GM21786 (cell line): ENCODE results near the gene FKBP5.
"Not testable (repeated sequence)": the region's sequence is repeated elsewhere in the genome, so short reads cannot be mapped to it uniquely, and the experiment has no call there.

Experiments used
- ATAC-seq: cut with Tn5 transposase; IDR thresholded peaks from one replicate; pipeline ENCODE4 v1.9.1; 2021; ENCODE audit not compliant: unreplicated experiment

The FKBP5 gene

GRCh38 chr6:35589904-35590303, 98.8 kb downstream of the FKBP5 start:
- no peak for ATAC-seq

- no peak for ATAC-seq
These were observed 99.4 kb downstream of the FKBP5 start for GRCh38 chr6:35589201-35589739.

GRCh38 chr6:35587167-35587566, 101.5 kb downstream of the FKBP5 start:
- no peak for ATAC-seq

GRCh38 chr6:35586542-35586941, 102.2 kb downstream of the FKBP5 start:
- ATAC-seq = no peak

- ATAC-seq = no peak
These were observed 103.1 kb downstream of the FKBP5 start for GRCh38 chr6:35585658-35586057.

- no peak for ATAC-seq
These were observed 104.6 kb downstream of the FKBP5 start for GRCh38 chr6:35583893-35584688.

- ATAC-seq = no peak
These were observed 106.4 kb downstream of the FKBP5 start for GRCh38 chr6:35582315-35582714.

GRCh38 chr6:35581633-35582032, 107.1 kb downstream of the FKBP5 start:
- ATAC-seq = no peak

GRCh38 chr6:35580836-35581235, 107.9 kb downstream of the FKBP5 start:
- no peak for ATAC-seq

GRCh38 chr6:35576682-35577081, 112.0 kb downstream of the FKBP5 start:
- no peak for ATAC-seq

GRCh38 chr6:35573495-35574110, 115.1 kb downstream of the FKBP5 start:
- no peak for ATAC-seq

- ATAC-seq = not testable (repeated sequence)
These were observed 117.8 kb downstream of the FKBP5 start for GRCh38 chr6:35570885-35571330.

GRCh38 chr6:35569011-35569461, 119.7 kb downstream of the FKBP5 start:
- no peak for ATAC-seq

GRCh38 chr6:35566794-35567193, 121.9 kb downstream of the FKBP5 start:
- ATAC-seq = no peak

- no peak for ATAC-seq
These were observed 124.0 kb downstream of the FKBP5 start for GRCh38 chr6:35564733-35565132.

- ATAC-seq = no peak
These were observed 126.7 kb downstream of the FKBP5 start for GRCh38 chr6:35562060-35562459.

- ATAC-seq = no peak
These were observed 127.6 kb downstream of the FKBP5 start for GRCh38 chr6:35561113-35561512.

- no peak for ATAC-seq
These were observed 130.1 kb downstream of the FKBP5 start for GRCh38 chr6:35558571-35558970.

- ATAC-seq = no peak
These were observed 131.5 kb downstream of the FKBP5 start for GRCh38 chr6:35557239-35557638.

GRCh38 chr6:35554811-35555210, 133.9 kb downstream of the FKBP5 start:
- ATAC-seq = no peak

- no peak for ATAC-seq
These were observed 135.4 kb downstream of the FKBP5 start for GRCh38 chr6:35553315-35553714.

- ATAC-seq = no peak
These were observed 136.3 kb downstream of the FKBP5 start for GRCh38 chr6:35552285-35552917.
